SJSA1 (cell line): ENCODE measurements around the gene IL17RD. TPM values are rescaled to one million over a fixed set of nuclear protein-coding genes. Genes with fewer than 3 reads are reported as not detected.

Experiments used
- DNase-seq, 2 experiments: peaks; one replicate each; pipeline ENCODE4 v3.0.0-alpha.2; 2015 to 2020; ENCODE audit warnings: low spot score in 2 of 2, low read depth in 1 of 2
- H3K27ac ChIP-seq: fragments of 250-450 bp; sonication (Bioruptor Pico); 2 replicates; pipeline ENCODE4 v1.5.1; 2020; ENCODE audit warnings: mild to moderate bottlenecking, moderate library complexity
- H3K27me3 ChIP-seq: fragments of 250-450 bp; sonication (Bioruptor Pico); replicated peaks from 2 replicates; pipeline ENCODE4 v1.5.1; 2020; ENCODE audit warnings: mild to moderate bottlenecking, moderate library complexity
- H3K36me3 ChIP-seq: fragments of 250-450 bp; sonication (Bioruptor Pico); 2 replicates; pipeline ENCODE4 v1.5.1; 2020; ENCODE audit warnings: mild to moderate bottlenecking
- H3K4me1 ChIP-seq: fragments of 250-450 bp; sonication (Bioruptor Pico); replicated peaks from 2 replicates; pipeline ENCODE4 v1.6.1; 2021; ENCODE audit warnings: mild to moderate bottlenecking
- H3K4me3 ChIP-seq: fragments of 250-450 bp; sonication (Bioruptor Pico); 2 replicates; pipeline ENCODE4 v1.5.1; 2020; ENCODE audit warnings: mild to moderate bottlenecking
- H3K9me3 ChIP-seq: fragments of 250-450 bp; sonication (Bioruptor Pico); replicated peaks from 2 replicates; pipeline ENCODE4 v1.5.1; 2020; ENCODE audit warnings: mild to moderate bottlenecking
- total RNA-seq: library from RNA; depleted of rRNA; stranded (reverse); fragments of >200 nt; shearing (Covaris generic); gene quantifications from 2 replicates; pipeline ENCODE4 v1.2.3, GENCODE V29; 2014; rRNA removed

The IL17RD gene
- total RNA-seq, result not detected in 2 replicates

DNA sequence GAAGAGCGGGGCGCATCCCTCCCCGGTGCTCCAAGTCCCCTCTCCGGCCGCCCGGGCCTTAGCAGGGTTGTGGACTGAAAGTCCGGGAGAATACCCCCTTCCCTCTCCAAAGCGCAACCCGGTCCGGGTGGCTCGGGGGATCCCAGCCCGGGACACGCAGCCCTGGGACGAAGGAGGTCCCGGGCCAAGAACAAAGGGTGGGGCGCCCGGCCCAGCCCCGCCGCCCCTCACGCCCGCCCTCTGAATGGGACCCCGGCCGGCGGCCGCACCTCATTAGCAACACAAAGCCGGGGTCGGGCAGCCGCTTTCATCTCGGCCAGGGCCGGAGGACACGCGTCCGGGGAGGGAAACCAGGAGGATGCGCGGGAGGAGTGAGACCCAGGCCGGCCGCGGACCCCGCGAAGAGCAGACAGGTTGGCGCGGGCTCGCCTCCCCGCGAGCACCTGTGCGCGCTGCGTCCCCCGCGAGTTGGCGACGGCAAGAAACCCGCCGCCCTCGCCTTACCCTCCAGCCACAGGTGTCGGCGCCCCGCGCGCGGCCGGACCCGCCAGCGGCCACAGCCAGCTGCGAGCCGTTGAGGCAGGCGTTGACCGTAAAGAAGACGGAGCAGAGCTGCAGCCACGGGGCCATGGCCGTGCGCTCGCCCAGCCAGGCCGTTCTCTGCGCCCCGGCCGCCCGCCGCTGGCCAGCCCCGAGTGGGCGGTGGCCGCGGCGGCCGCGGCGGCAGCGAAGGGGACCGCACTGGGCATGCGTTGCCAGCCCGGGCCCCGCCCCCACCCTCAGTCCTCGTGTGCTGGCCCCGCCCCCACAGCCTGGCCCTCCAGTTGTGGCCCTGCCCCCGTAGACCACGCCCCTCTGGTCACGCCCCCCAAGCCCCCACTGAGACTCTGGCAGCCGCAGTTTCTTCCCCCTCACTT is at the start of gene IL17RD:
Gene IL17RD (minus strand): TSS at position 697 of the 917 bp plus-strand sequence. CDS start 67 bp downstream, at position 630.
- Histone ChIP-seq H3K36me3 (no peaks in the 10 kb centered on the region), H3K27me3 (peaks cover 29% of the 10 kb centered on the region), H3K9me3 (no peaks in the 10 kb centered on the region), H3K4me1 (peaks cover 8% of the 10 kb centered on the region), H3K27ac (no peak within 1 kb of the TSS), H3K4me3 (peak within 1 kb of the TSS; percentile 46)
- DNase-seq, result peak; percentile 10 to 69

DNA sequence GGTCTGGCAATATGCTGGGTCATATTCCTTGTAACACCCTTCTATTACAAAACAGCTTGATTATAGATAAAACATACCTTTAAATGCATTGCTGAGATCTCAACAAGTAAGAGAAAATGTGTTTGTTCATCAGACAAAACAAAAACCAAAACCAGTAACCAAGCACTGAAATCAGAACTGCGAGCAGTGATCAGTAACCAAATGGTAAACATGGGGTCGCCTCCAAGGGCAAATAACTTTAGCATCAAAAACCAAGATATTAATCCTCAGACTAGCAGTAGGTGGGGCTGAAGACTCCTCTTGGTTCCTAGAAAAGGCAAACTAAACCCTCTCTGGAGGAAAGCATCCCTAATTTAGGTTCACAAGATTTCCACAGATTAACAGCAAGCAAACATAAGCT is 41.3 kb upstream of the IL17RD start:
- no peak for DNase-seq
- Histone ChIP-seq H3K9me3 (no peaks in the 10 kb centered on the region), H3K4me3 (no peak overlapping the region), H3K36me3 (no peaks in the 10 kb centered on the region), H3K27me3 (no peaks in the 10 kb centered on the region), H3K4me1 (no peaks in the 10 kb centered on the region), H3K27ac (no peak overlapping the region)

DNA sequence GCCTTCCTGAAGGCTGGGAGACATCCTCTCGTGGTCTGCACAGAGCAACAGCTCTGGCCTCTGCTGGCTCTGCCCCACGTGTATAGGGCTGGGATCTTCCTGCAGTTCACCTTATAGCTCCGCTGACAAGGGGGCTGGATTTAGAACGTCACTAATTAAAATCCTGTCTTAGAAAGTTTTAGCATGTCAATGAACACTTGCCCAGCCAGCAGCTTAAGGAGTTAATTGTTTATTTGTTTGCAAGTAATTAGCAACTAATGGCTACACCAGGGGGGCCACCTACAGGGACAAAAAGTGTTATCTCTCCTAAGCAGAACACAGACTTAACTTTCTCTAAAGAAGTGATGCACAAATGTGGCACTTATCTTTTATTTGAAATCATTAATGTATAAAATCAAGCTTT is 34.7 kb upstream of the IL17RD start, which contains the start of gene HESX1:
Gene HESX1 (minus strand): TSS at position 84 of the 403 bp plus-strand sequence. CDS start 60 bp downstream, at position 24.
- Histone ChIP-seq H3K4me1 (no peaks in the 10 kb centered on the region), H3K9me3 (no peaks in the 10 kb centered on the region), H3K27me3 (no peaks in the 10 kb centered on the region; the same call in 1 of the 2 replicates), H3K27ac (no peak within 1 kb of the TSS), H3K36me3 (no peaks in the 10 kb centered on the region), H3K4me3 (no peak within 1 kb of the TSS)
- no peak for DNase-seq

DNA sequence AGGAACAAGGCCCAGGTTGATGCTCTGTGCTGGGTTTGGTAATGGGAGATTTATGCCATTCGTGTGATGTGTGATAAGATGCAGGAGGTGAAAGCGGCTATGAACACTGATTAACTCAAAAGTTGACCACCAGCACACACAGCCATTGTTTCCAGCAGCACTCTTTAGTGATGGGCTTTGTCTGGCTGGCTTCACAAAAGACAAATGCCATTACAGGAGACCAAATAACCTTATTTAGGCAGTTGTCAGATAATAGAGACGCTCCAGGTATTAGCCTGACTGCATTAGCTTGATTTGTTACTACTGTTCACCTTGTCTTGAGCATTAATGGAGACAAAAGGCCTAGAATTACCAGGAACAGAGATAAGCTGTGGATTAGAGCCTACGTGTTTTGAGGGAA is 29.5 kb upstream of the IL17RD start:
- H3K4me3 ChIP-seq, result no peak overlapping the region
- no peak overlapping the region for H3K27ac ChIP-seq
- no peaks in the 10 kb centered on the region; the same call in 1 of the 2 replicates for H3K27me3 ChIP-seq
- no peaks in the 10 kb centered on the region for H3K4me1 ChIP-seq
- DNase-seq, result no peak
- H3K9me3 ChIP-seq, result no peaks in the 10 kb centered on the region
- H3K36me3 ChIP-seq, result no peaks in the 10 kb centered on the region

DNA sequence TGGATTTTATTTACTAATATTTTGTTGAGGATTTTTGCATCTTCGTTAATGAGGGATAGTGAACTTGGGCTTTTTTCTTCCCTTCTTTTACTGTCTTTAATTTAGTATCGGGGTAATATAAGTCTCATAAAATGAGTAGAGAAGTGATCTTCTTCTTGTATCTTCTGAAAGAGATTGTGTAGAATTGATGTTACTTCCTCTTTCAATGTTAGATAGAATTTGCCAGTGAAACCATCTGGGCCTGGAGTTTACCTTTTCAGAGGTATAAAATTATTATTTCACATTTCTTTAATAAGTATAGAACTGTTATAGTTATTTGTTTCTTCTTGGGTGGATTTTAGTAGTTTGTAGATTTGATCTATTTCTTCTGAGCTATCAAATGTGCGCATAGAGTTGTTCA is 26.9 kb upstream of the IL17RD start:
- H3K27ac ChIP-seq, result no peak overlapping the region
- H3K9me3 ChIP-seq, result no peaks in the 10 kb centered on the region
- H3K4me3 ChIP-seq, result no peak overlapping the region
- H3K36me3 ChIP-seq, result no peaks in the 10 kb centered on the region
- H3K4me1 ChIP-seq, result no peaks in the 10 kb centered on the region
- no peaks in the 10 kb centered on the region for H3K27me3 ChIP-seq
- no peak for DNase-seq

DNA sequence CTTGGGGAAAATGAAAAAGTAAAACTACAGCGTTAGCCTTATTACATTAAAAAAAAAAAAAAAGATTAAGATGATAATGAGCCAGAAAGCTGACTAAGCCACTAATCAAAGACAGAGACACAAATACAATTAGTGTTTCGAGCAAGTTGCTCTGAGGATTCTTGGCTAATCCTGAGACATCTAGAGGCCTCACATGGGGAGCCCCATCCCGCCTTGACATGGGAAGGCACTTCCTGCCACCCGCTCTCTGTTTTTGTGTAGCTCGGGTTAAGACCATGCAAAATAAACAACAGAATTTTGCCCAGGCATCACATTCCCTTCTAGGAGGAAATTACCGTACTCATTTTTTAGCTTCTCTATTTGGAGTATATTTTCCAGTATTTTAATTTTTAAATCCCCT is 19.4 kb upstream of the IL17RD start:
- no peak for DNase-seq
- Histone ChIP-seq H3K9me3 (no peaks in the 10 kb centered on the region), H3K4me3 (no peak overlapping the region), H3K4me1 (no peaks in the 10 kb centered on the region), H3K27ac (no peak overlapping the region), H3K36me3 (no peaks in the 10 kb centered on the region), H3K27me3 (no peaks in the 10 kb centered on the region; the same call in 1 of the 2 replicates)

DNA sequence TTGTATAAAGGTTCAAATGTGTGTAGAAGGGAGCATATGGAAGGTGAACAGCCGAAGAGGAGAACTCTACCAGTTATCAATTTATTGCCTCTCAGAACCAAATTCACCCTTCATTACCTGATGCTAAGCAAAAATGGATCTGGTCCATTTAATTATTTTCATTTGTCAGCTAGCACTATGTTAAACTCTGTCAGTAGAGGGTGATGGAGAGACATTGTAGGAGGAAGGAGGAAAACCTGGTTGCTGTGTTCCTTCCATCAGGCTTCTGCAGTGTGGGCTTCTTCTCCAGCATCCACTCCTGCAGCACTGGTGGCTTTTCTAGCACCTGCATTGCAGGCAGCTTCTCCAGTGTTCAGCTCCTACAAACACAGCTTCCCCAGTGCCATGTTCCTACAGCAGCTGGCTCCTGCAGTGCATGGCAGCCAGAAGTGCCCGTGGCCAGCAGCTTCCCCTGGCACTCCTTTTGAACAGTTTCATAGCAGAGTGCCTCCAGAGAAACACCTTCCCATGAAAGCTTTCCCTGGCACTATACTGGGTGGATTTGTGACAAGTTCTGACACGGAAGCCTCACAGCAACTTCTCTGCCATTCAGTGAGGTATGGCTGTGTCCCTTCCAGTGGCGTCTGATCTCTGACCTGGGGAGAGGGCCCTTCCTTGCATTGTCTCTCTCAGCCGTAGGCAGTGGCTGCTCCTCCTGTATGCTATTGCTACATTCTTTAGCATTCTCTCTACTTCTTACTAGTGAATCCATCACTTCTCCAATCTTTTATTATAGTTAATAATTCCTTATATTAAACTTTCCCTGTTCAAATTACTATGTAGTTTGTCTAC is 14.6 kb upstream of the IL17RD start:
- H3K27me3 ChIP-seq, result no peaks in the 10 kb centered on the region; the same call in 1 of the 2 replicates

DNA sequence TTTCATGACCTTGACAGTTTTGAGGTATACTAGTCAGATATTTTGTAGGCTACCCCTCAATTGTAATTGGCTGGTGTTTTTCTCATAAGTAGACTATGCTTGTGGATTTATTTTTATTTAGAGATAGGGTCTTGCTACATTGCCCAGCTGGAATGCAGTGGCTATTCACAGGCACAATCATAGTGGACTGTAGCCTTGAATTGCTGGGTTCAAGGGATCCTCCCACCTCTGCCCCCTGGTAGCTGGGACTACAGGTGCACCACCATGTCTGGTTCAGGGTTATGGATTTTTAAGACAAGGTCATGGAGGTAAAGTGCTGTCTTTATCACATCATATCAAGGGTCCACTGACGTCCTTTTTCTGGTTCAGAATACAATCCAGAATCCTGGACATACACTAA is 10.9 kb upstream of the IL17RD start:
- H3K27ac ChIP-seq, result no peak overlapping the region
- H3K27me3 ChIP-seq, result peaks cover 4% of the 10 kb centered on the region; the same call in 1 of the 2 replicates
- no peak for DNase-seq
- H3K4me3 ChIP-seq, result no peak overlapping the region
- no peaks in the 10 kb centered on the region for H3K36me3 ChIP-seq
- H3K4me1 ChIP-seq, result no peaks in the 10 kb centered on the region
- no peaks in the 10 kb centered on the region for H3K9me3 ChIP-seq

More for the DNA sequence above, 14.6 kb upstream of the IL17RD start:
- Histone ChIP-seq H3K36me3 (no peaks in the 10 kb centered on the region), H3K4me3 (no peak overlapping the region), H3K27ac (no peak overlapping the region), H3K4me1 (no peaks in the 10 kb centered on the region), H3K9me3 (no peaks in the 10 kb centered on the region)
- no peak for DNase-seq

DNA sequence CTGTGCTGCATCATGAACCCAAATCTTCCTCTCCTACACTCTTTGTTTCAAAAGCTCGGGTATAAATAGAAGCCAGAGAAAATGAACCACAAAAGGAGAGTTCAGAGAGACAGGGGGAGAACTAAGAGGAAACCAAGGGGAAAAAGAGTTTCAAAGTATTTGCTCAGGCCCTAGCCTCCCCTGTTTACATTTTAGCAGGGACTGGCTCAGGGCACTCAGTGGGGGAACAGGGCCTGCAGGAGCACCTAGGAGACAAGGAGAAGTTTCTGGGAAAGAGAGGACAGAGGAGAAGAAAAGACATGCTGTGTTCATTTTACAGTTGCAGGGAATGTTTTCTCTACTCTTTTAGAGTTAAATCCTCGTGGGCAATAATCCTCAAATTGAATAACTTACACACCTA is 8.5 kb upstream of the IL17RD start:
- no peak for DNase-seq
- peaks cover 6% of the 10 kb centered on the region; the same call in 1 of the 2 replicates for H3K27me3 ChIP-seq

DNA sequence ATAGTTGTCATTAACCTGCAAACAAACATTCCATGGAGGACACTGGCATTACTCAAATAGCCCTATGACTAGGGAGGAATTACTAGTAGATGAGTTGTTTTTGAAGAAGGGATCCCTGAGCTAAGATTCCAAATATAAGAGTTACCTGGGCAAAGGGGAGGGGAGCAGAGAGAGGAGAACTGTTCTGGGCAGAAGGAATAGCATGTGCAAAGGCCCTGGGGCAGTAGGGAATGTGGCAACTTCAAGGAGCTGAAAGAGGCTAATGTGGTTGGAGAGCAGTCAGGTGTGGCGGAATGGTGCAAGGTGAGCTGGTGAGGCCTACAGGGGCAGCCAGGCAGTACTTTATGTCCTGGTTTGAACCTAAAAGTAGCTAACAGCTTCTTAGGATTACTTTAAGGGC is 5.8 kb upstream of the IL17RD start:
- Histone ChIP-seq H3K4me3 (no peak overlapping the region), H3K27me3 (peaks cover 8% of the 10 kb centered on the region), H3K4me1 (no peaks in the 10 kb centered on the region), H3K36me3 (no peaks in the 10 kb centered on the region), H3K27ac (no peak overlapping the region), H3K9me3 (no peaks in the 10 kb centered on the region)
- DNase-seq, result no peak

More for the DNA sequence above, 8.5 kb upstream of the IL17RD start:
- H3K4me3 ChIP-seq, result no peak overlapping the region
- H3K4me1 ChIP-seq, result no peaks in the 10 kb centered on the region
- H3K27ac ChIP-seq, result no peak overlapping the region
- no peaks in the 10 kb centered on the region for H3K36me3 ChIP-seq
- no peaks in the 10 kb centered on the region for H3K9me3 ChIP-seq

DNA sequence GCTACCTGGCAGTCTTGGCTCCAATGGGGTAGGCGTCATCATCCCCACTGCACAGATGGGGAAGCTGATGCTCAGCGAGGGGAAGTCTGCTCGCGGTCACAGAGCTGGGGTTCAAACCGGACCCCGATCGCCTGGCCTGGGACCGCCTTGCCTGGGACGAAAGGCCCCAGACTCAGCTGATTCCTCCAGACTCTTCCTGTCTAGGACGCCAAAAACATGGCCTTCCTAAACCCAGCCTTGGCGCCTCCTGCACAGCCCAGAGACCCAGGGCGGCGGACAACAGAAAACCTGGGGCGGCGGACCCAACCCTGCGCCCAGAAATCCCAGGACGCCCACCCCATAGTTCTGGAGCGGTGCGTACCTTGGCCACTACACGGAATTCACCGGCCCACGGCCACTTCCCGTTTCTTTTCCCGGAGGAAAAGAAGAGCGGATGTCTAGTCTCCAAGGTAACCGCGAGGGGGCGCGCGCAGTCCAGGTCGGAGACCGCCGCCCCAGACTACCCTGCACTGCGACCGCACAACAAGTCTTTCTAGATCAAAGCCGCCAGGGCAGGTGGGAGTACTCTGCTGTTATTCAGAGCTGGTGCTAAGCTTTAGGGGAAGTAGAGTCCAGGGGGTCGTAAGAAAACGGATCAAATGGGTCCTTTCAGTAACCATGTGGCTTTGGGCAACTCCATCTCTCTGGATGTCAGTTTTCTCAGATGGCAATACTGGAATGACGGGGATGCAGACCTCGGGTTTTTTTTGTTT is 4.9 kb upstream of the IL17RD start:
- DNase-seq, result peak; percentile 43 to 46

DNA sequence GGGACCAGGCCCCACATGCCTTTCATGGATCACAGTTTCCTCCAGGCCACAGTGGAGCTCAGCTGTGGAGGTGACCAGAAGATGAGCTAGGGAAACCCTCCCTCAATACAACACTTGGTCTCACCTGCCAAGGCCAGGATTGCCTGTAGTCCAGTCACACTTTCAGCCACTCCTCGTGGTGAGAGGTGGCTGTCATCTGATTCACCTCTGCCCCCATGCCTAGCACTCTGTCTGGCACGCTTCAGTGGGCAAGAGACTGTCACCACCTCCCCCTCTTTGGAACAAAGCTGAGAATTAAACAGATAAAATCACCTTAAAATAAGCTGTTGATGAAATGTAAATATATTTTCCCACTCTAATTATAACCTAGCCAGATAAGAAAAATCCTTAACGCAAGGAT is 4.0 kb upstream of the IL17RD start:
- Histone ChIP-seq H3K9me3 (no peaks in the 10 kb centered on the region), H3K4me1 (peaks cover 8% of the 10 kb centered on the region), H3K27me3 (peaks cover 23% of the 10 kb centered on the region), H3K36me3 (no peaks in the 10 kb centered on the region), H3K4me3 (no peak overlapping the region), H3K27ac (no peak overlapping the region)
- DNase-seq, result no peak

More for the DNA sequence above, 4.9 kb upstream of the IL17RD start:
- H3K4me3 ChIP-seq, result no peak overlapping the region; the same call in 1 of the 2 replicates
- H3K27me3 ChIP-seq, result peaks cover 14% of the 10 kb centered on the region
- no peaks in the 10 kb centered on the region for H3K36me3 ChIP-seq
- peaks cover 1% of the 10 kb centered on the region for H3K4me1 ChIP-seq
- H3K9me3 ChIP-seq, result no peaks in the 10 kb centered on the region
- no peak overlapping the region for H3K27ac ChIP-seq

DNA sequence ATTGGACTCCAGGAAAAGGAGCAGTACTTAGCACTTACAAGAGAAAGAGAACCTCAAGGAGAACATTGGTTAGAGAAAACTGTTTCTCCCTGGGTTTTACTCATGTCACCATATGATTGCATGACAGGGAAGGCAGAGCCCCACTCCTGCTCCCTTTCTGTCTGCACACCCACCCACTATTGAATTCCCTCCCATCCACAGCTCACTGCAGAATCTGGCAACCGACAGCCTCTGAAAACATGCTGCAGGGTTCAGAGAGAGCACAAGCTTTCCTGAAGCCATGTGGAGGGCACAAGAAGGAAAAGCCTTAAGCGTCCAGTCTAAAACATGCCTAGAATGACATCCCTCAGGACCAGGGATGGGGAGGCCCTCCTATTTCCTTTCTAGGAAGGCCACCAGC is 3.0 kb upstream of the IL17RD start:
- Histone ChIP-seq H3K4me1 (peaks cover 8% of the 10 kb centered on the region), H3K27me3 (peaks cover 29% of the 10 kb centered on the region), H3K9me3 (no peaks in the 10 kb centered on the region), H3K4me3 (no peak overlapping the region), H3K36me3 (no peaks in the 10 kb centered on the region), H3K27ac (no peak overlapping the region)
- DNase-seq, result no peak
